Activated naive CD8-positive, alpha-beta T cell treated with anti-CD3 and anti-CD28 coated beads, Interleukin-2, amount 50 U/mL, for 24 hours (primary cell): ENCODE measurements around the gene BCR.

Source experiments
- ATAC-seq: fragments of 150-1000 bp; cut with Tn5 transposase; one replicate; pipeline ENCODE4 v1.10.0; 2021
- DNase-seq: peaks from one replicate; pipeline ENCODE4 v3.0.0; 2021
- H3K27ac Mint-ChIP-seq: one replicate; pipeline ENCODE4 v1.8.0; 2021; ENCODE audit warnings: mild to moderate bottlenecking, mixed read lengths
- H3K27me3 Mint-ChIP-seq: one replicate; pipeline ENCODE4 v1.8.0; 2021; ENCODE audit warnings: mixed read lengths
- H3K36me3 Mint-ChIP-seq: one replicate; pipeline ENCODE4 v1.8.0; 2021; ENCODE audit warnings: low read depth, mixed read lengths
- H3K4me1 Mint-ChIP-seq: one replicate; pipeline ENCODE4 v1.8.0; 2021; ENCODE audit warnings: mixed read lengths
- H3K4me3 Mint-ChIP-seq: one replicate; pipeline ENCODE4 v1.8.0; 2021; ENCODE audit warnings: mild to moderate bottlenecking, moderate library complexity, mixed read lengths
- H3K9me3 Mint-ChIP-seq: one replicate; pipeline ENCODE4 v1.8.0; 2021; ENCODE audit warnings: mixed read lengths

Gene BCR

GRCh38 chr22:23157560-23158515 is 22.5 kb upstream of the BCR start:
- H3K4me1 Mint-ChIP-seq, result peaks cover 7% of the 10 kb centered on the region
- no peak overlapping the region for H3K4me3 Mint-ChIP-seq
- no peaks in the 10 kb centered on the region for H3K27me3 Mint-ChIP-seq
- H3K27ac Mint-ChIP-seq, result no peak overlapping the region
- no peaks in the 10 kb centered on the region for H3K9me3 Mint-ChIP-seq
- no peaks in the 10 kb centered on the region for H3K36me3 Mint-ChIP-seq
- ATAC-seq (no peak), DNase-seq (no peak)

DNA sequence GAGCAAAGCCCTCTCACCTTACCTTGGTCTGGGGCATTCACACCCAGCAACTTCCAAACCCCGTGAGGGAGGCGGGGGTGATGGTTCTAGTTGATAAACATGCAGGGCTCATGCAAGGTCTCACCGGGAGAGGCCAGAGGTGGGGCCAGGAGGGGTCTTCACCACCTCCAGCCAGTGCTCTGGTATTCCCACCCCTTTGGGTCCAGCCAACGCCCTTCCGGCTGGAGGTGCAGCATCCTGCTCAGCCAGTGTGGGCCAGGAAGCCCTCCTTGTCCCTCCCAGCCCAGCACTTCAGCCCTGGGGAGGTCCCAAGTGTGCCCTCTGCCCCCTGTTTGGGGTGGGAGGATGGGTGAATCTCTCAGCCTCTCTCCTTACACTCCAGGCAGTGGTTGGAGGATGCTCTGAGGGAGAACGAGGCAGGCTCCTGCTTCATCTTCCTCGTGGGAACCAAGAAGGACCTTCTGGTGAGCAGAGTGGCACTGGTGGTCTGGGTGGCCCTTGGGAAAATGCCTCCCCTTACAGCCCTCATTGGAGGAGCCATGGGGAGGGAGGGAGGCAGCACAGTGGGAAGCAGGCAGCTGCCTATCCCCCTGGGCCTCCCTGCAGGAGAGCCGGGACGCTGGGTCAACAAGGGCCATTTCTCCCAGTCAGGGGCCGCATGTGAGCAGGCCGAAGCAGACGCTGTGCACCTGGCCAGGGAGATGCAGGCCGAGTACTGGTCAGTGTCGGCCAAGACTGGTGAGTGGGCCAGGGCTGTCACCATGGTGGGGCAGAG is 21.6 kb upstream of the BCR start:
- DNase-seq (no peak), ATAC-seq (no peak)
- Mint-ChIP-seq H3K36me3 (no peaks in the 10 kb centered on the region), H3K27me3 (no peaks in the 10 kb centered on the region), H3K4me3 (no peak overlapping the region), H3K4me1 (no peaks in the 10 kb centered on the region), H3K9me3 (no peaks in the 10 kb centered on the region), H3K27ac (no peak overlapping the region)

- no peaks in the 10 kb centered on the region for H3K9me3 Mint-ChIP-seq
- no peak for ATAC-seq
Measured at GRCh38 chr22:23159291-23159630, 21.0 kb upstream of the BCR start.

DNA sequence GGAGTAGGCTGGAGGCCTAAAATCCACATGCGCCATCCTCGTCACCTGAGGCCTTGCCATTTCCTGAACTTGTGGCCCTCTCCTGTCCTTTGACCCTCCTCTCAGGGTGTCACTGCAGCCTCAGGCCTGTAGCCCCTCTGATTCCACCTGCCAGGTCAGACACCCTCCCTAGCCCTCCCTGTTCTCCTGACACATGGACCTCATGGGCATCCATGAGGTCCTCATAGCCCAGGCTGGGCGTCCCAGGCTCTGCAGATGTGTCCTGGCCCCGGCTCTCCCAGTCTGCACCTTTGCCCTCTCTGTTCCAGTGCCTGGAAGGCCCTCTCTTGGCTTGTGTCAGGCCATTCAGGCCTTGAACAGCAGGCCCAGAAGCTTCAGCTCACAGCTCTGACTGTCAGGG is 19.3 kb upstream of the BCR start:
- no peak overlapping the region for H3K4me3 Mint-ChIP-seq
- H3K9me3 Mint-ChIP-seq, result no peaks in the 10 kb centered on the region
- DNase-seq (no peak), ATAC-seq (no peak)
- no peaks in the 10 kb centered on the region for H3K4me1 Mint-ChIP-seq
- no peaks in the 10 kb centered on the region for H3K36me3 Mint-ChIP-seq
- H3K27ac Mint-ChIP-seq, result no peak overlapping the region
- H3K27me3 Mint-ChIP-seq, result no peaks in the 10 kb centered on the region

More at GRCh38 chr22:23159291-23159630, 21.0 kb upstream of the BCR start:
- Mint-ChIP-seq H3K4me3 (no peak overlapping the region), H3K4me1 (no peaks in the 10 kb centered on the region), H3K27ac (no peak overlapping the region), H3K36me3 (no peaks in the 10 kb centered on the region), H3K27me3 (no peaks in the 10 kb centered on the region)
- no peak for DNase-seq

DNA sequence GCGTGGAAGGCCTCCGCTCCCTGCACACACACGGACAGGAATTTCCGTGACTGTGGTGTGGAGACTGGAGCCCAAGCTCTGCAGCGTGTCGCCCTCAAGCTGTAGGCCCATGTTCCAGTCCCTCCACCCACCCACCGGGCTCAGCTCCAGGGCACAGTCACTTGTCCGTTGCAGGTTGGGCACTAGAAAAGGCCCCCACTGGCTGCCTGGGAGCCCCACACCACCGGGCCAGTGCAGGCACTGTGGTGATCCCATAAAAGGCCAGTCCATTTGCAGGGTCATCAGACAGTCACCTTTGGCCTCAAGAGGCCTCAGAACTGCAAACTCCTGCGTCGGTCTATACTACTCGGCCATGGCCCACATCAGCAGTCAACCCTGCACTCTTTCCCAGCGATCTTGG is 18.7 kb upstream of the BCR start:
- ATAC-seq (no peak), DNase-seq (no peak)
- Mint-ChIP-seq H3K27me3 (no peaks in the 10 kb centered on the region), H3K4me3 (no peak overlapping the region), H3K27ac (no peak overlapping the region), H3K4me1 (no peaks in the 10 kb centered on the region), H3K9me3 (no peaks in the 10 kb centered on the region), H3K36me3 (no peaks in the 10 kb centered on the region)

GRCh38 chr22:23163665-23164064 is 16.6 kb upstream of the BCR start:
- H3K4me1 Mint-ChIP-seq, result no peaks in the 10 kb centered on the region
- no peak overlapping the region for H3K27ac Mint-ChIP-seq
- no peak for ATAC-seq
- no peak for DNase-seq
- H3K9me3 Mint-ChIP-seq, result no peaks in the 10 kb centered on the region
- no peaks in the 10 kb centered on the region for H3K27me3 Mint-ChIP-seq
- no peaks in the 10 kb centered on the region for H3K36me3 Mint-ChIP-seq
- no peak overlapping the region for H3K4me3 Mint-ChIP-seq

- Mint-ChIP-seq H3K36me3 (no peaks in the 10 kb centered on the region), H3K4me3 (no peak overlapping the region), H3K27me3 (no peaks in the 10 kb centered on the region), H3K4me1 (no peaks in the 10 kb centered on the region), H3K9me3 (no peaks in the 10 kb centered on the region), H3K27ac (no peak overlapping the region)
- DNase-seq (no peak), ATAC-seq (no peak)
Measured at GRCh38 chr22:23164091-23164490, 16.2 kb upstream of the BCR start.

DNA sequence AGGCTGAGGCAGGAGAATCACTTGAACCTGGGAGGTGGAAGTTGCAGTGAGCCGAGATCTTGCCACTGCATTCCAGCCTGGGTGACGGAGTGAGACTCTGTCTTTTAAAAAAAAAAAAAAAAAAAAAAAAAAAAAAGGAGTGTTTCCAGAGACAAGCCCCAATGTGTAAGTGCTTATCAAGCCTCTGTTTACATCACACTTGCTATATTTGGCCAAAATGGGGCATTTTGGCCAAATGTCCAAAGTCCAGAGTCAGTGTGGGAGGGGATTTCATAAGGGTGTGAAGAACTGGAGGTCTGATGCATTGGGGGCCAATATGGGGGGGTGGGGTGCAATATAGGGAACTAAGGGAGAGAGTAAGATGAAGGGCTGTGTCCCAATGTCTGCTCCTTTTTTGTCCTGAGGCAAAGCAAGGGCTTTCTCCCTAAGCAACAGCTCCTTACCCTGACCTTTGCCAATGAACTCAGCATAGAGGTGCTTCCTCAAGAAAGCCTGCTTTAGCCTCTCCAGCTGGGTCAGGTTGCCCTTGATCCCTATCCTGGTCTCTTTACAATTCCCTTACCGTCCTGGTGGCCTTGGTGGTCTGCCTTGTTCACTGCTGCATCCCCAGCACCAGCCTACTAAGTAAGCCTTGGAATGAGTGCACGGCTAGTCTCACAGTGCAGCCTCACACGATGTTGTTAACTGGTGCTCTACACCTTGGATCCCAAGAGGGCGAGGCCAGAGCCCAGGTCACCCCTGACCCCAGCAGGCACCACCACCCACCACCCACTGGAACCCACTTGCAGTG is 14.1 kb upstream of the BCR start:
- Mint-ChIP-seq H3K36me3 (no peaks in the 10 kb centered on the region), H3K4me1 (no peaks in the 10 kb centered on the region), H3K4me3 (no peak overlapping the region), H3K27me3 (no peaks in the 10 kb centered on the region), H3K27ac (no peak overlapping the region), H3K9me3 (no peaks in the 10 kb centered on the region)
- no peak for ATAC-seq
- no peak for DNase-seq

GRCh38 chr22:23166841-23167616 is 13.3 kb upstream of the BCR start:
- H3K9me3 Mint-ChIP-seq, result no peaks in the 10 kb centered on the region
- H3K4me1 Mint-ChIP-seq, result no peaks in the 10 kb centered on the region
- no peaks in the 10 kb centered on the region for H3K27me3 Mint-ChIP-seq
- no peak overlapping the region for H3K27ac Mint-ChIP-seq
- DNase-seq (no peak), ATAC-seq (no peak)
- H3K4me3 Mint-ChIP-seq, result no peak overlapping the region
- H3K36me3 Mint-ChIP-seq, result no peaks in the 10 kb centered on the region

DNA sequence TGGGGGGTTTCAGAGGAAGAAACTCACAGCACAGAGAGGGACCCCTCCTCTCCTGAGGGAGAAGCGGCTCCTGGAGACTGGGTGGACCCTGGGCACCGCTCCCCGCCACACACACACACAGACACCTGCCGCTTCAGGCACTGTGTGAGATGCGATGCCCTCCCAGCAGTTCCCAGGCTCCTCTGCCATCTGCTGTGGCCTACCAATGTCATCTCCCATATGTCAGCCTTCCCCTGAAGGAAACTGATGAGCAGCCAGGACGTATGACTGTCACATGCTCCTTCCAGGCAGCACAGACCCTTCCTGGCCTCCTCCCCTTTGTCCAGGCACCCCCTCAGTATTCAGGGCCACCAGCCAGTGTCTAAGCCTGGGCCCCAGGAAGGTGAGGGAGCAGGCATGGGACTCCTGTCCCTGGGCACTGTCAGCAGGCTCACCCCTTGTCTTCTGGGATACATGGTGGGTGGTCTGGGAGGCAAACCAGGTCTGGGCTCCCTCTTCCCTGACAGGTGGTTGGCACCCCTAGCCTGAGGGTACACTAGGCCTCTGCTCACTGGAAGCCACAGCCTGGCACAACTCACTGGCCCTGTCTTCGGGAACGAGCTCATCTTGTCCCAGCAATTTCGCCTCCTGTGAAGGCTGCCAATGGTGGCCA is 11.8 kb upstream of the BCR start:
- Mint-ChIP-seq H3K27me3 (no peaks in the 10 kb centered on the region), H3K36me3 (no peaks in the 10 kb centered on the region), H3K27ac (no peak overlapping the region), H3K9me3 (no peaks in the 10 kb centered on the region), H3K4me3 (no peak overlapping the region), H3K4me1 (no peaks in the 10 kb centered on the region)
- DNase-seq, result no peak
- ATAC-seq, result no peak

GRCh38 chr22:23169043-23169406 is 11.3 kb upstream of the BCR start:
- no peaks in the 10 kb centered on the region for H3K27me3 Mint-ChIP-seq
- no peaks in the 10 kb centered on the region for H3K4me1 Mint-ChIP-seq
- no peaks in the 10 kb centered on the region for H3K9me3 Mint-ChIP-seq
- H3K4me3 Mint-ChIP-seq, result no peak overlapping the region
- H3K36me3 Mint-ChIP-seq, result no peaks in the 10 kb centered on the region
- ATAC-seq (no peak), DNase-seq (no peak)
- H3K27ac Mint-ChIP-seq, result no peak overlapping the region

- ATAC-seq (no peak), DNase-seq (no peak)
- Mint-ChIP-seq H3K4me1 (peaks cover 27% of the 10 kb centered on the region), H3K9me3 (no peaks in the 10 kb centered on the region), H3K27me3 (no peaks in the 10 kb centered on the region), H3K27ac (no peak overlapping the region), H3K4me3 (no peak overlapping the region), H3K36me3 (no peaks in the 10 kb centered on the region)
Measured at GRCh38 chr22:23175817-23176644, 4.3 kb upstream of the BCR start.

DNA sequence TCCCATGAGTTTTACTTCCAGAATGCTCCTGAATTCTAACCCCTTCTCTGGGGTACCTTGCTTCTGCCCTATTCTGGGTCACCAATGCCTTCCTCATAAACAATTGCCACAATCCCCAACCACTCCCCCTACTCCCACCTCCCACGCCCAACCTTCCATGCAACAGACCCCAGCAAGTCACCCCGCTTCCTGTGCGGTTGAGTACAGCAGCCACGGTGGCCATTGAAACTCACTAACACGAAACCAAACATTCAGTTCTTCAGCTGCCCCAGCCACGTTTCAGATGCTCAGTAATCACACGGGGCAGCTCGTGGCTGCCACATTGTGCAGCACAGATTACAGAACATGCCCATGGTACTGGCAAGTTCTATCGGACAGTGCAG is 3.7 kb upstream of the BCR start:
- Mint-ChIP-seq H3K4me3 (no peak overlapping the region), H3K4me1 (peaks cover 27% of the 10 kb centered on the region), H3K9me3 (no peaks in the 10 kb centered on the region), H3K27ac (no peak overlapping the region), H3K36me3 (no peaks in the 10 kb centered on the region), H3K27me3 (no peaks in the 10 kb centered on the region)
- ATAC-seq (no peak), DNase-seq (no peak)
